ENCODE data around the gene PABPC4L. TPM values are rescaled to one million over a fixed set of nuclear protein-coding genes. Genes with fewer than 3 reads are reported as not detected.

Gene PABPC4L
- under 1 TPM; 0.06 to 0.56 (median 0.24) TPM for total RNA-seq
- under 1 TPM; 0.11 to 0.12 TPM for polyA plus RNA-seq

GRCh38 chr4:134201216-134202161, at the start of gene PABPC4L:
PABPC4L (minus strand) TSS chr4:134201789; CDS start chr4:134201019, 770 bp downstream.
- intact Hi-C loops (cut with DNase I): no loop called here
- peak; percentile 61 to 91 (median 79) for ATAC-seq
- Histone ChIP-seq H3K4me3 (peak within 1 kb of the TSS; percentile 13 to 49 (median 45)), H3K27me3 (peaks cover 0 to 1% (median 0%) of the 10 kb centered on the region in 4 donors), H3K27ac (peak within 1 kb of the TSS in 1 of 4 donors; percentile 20), H3K4me1 (no peaks in the 10 kb centered on the region), H3K9me3 (no peaks in the 10 kb centered on the region), H3K36me3 (no peaks in the 10 kb centered on the region)
- WGBS, 2 donors: 3 to 6% methylated on average over 51 to 65 of the region's 65 CpGs
- TF ChIP-seq CTCF (IDR thresholded peaks at IDR 0.05): no peak
- DNase-seq: peak in 5 of 6 donors; percentile 19 to 64 (median 34)
- no peak for FAIRE-seq

GRCh38 chr4:134251322-134251721, 49.7 kb upstream of the PABPC4L start:
- H3K9me3 ChIP-seq: no peaks in the 10 kb centered on the region
- no peaks in the 10 kb centered on the region for H3K27me3 ChIP-seq
- no peaks in the 10 kb centered on the region for H3K36me3 ChIP-seq
- DNase-seq: no peak
- peak; percentile 96 for FAIRE-seq
- H3K4me1 ChIP-seq: no peaks in the 10 kb centered on the region
- intact Hi-C loops (cut with DNase I): no loop called here
- no peak overlapping the region for H3K4me3 ChIP-seq
- 72 to 89% methylated on average over 1 of the region's 1 CpG for WGBS, 2 donors
- no peak for ATAC-seq
- TF ChIP-seq CTCF (IDR thresholded peaks at IDR 0.05): no peak
- no peak overlapping the region for H3K27ac ChIP-seq

GRCh38 chr4:134243742-134244713, 42.4 kb upstream of the PABPC4L start:
- ATAC-seq (no peak), FAIRE-seq (no peak), DNase-seq (peak in 4 of 6 donors; percentile 4 to 47 (median 26))
- 87 to 89% methylated on average over 22 of the region's 22 CpGs for WGBS, 2 donors
- Histone ChIP-seq H3K9me3 (no peaks in the 10 kb centered on the region), H3K36me3 (no peaks in the 10 kb centered on the region), H3K4me3 (no peak overlapping the region), H3K27me3 (no peaks in the 10 kb centered on the region), H3K27ac (no peak overlapping the region), H3K4me1 (no peaks in the 10 kb centered on the region)
- no peak for TF ChIP-seq CTCF (IDR thresholded peaks at IDR 0.05)
- intact Hi-C loops (cut with DNase I): no loop called here

GRCh38 chr4:134219043-134219442, 17.5 kb upstream of the PABPC4L start:
- DNase-seq (no peak), FAIRE-seq (no peak), ATAC-seq (no peak)
- no peak overlapping the region for H3K4me3 ChIP-seq
- TF ChIP-seq CTCF (IDR thresholded peaks at IDR 0.05): no peak
- intact Hi-C loops (cut with DNase I): no loop called here
- no peaks in the 10 kb centered on the region for H3K27me3 ChIP-seq
- H3K36me3 ChIP-seq: no peaks in the 10 kb centered on the region
- H3K9me3 ChIP-seq: no peaks in the 10 kb centered on the region
- H3K27ac ChIP-seq: no peak overlapping the region
- 68 to 74% methylated on average over 3 of the region's 3 CpGs for WGBS, 2 donors
- H3K4me1 ChIP-seq: no peaks in the 10 kb centered on the region
